ENCODE data around the gene IFNA21. TPM values are rescaled to one million over a fixed set of nuclear protein-coding genes. Genes with fewer than 3 reads are reported as not detected.
"Not testable (repeated sequence)": the region's sequence is repeated elsewhere in the genome, so short reads cannot be mapped to it uniquely, and the experiment has no call there.

The IFNA21 gene
- polyA plus RNA-seq, 1 experiment = not detected

- TF ChIP-seq CTCF (IDR thresholded peaks at IDR 0.05; ENCODE audit: low read depth, low read length) = peak; percentile 48
- DNase-seq (ENCODE audit: low read depth, low spot score); H3K27ac ChIP-seq (ENCODE audit: low read depth, low read length); POLR2A ChIA-PET; H3K4me3 ChIP-seq (ENCODE audit: low read depth, low read length); H3K9me3 ChIP-seq (ENCODE audit: control insufficient read depth, insufficient read depth, low read length); H3K27me3 ChIP-seq (ENCODE audit: control insufficient read depth, insufficient read depth, low read length): not testable (repeated sequence)
- CTCF ChIA-PET = interaction anchor here (0.5 to 1.9 kb wide), 21 partner anchors 8 to 1269 kb away, joined by 3 to 9 read pairs (median 4); partner anchors contain the start of genes IFNA10 and IFNA16
These were observed 28.7 kb upstream of the IFNA21 start for GRCh38 chr9:21194867-21195776.

DNA sequence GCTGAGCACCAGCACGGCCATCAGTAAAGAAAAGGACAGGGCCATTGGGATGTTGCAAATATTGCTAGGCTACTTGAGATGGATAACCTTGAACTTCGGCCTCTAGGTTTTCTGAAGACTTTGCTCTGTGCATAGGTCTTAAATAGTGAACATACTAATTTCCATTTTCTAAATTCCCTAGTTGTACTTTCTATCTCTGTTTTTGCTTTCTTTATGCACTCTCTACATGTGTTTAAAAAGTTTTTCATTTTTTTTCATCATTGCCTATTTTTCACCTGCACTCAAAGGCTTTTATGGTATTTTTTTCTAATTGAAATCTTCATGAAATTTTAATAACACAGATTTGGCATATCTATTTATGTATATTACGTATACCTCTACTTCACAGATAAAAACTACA is 21.0 kb upstream of the IFNA21 start, which contains the start of gene IFNA4:
Gene IFNA4, minus strand, starts transcription at position 101 of the 400 bp plus-strand sequence. Its CDS starts 56 bp downstream, at position 45.
- H3K9me3 ChIP-seq (ENCODE audit: control insufficient read depth, insufficient read depth, low read length); CTCF ChIA-PET; H3K27ac ChIP-seq (ENCODE audit: low read depth, low read length); H3K4me3 ChIP-seq (ENCODE audit: low read depth, low read length); H3K27me3 ChIP-seq (ENCODE audit: control insufficient read depth, insufficient read depth, low read length); POLR2A ChIA-PET; DNase-seq (ENCODE audit: low read depth, low spot score): not testable (repeated sequence)

- peak; percentile 45 for TF ChIP-seq CTCF (IDR thresholded peaks at IDR 0.05; ENCODE audit: low read depth, low read length)
- H3K4me3 ChIP-seq (ENCODE audit: low read depth, low read length); H3K27me3 ChIP-seq (ENCODE audit: control insufficient read depth, insufficient read depth, low read length); H3K9me3 ChIP-seq (ENCODE audit: control insufficient read depth, insufficient read depth, low read length); POLR2A ChIA-PET; DNase-seq (ENCODE audit: low read depth, low spot score); H3K27ac ChIP-seq (ENCODE audit: low read depth, low read length): not testable (repeated sequence)
- CTCF ChIA-PET = interaction anchor here (0.6 to 1.4 kb wide), 6 partner anchors 9 to 1941 kb away, joined by 3 to 8 read pairs (median 4); no protein-coding TSS in a partner anchor
These were observed 16.6 kb upstream of the IFNA21 start for GRCh38 chr9:21182810-21183736.

GRCh38 chr9:21174671-21175070 is 8.2 kb upstream of the IFNA21 start:
- Histone ChIP-seq H3K27ac (ENCODE audit: low read depth, low read length) (no peak overlapping the region), H3K27me3 (ENCODE audit: control insufficient read depth, insufficient read depth, low read length) (no peaks in the 10 kb centered on the region), H3K9me3 (ENCODE audit: control insufficient read depth, insufficient read depth, low read length) (no peaks in the 10 kb centered on the region), H3K4me3 (ENCODE audit: low read depth, low read length) (no peak overlapping the region)
- ChIA-PET POLR2A (no interaction called here), CTCF (interaction anchor here (1.8 kb wide), 1 partner anchor 8 kb away, joined by 8 read pairs; no protein-coding TSS in a partner anchor)
- TF ChIP-seq CTCF (IDR thresholded peaks at IDR 0.05; ENCODE audit: low read depth, low read length) = no peak
- DNase-seq (ENCODE audit: low read depth, low spot score) = no peak

DNA sequence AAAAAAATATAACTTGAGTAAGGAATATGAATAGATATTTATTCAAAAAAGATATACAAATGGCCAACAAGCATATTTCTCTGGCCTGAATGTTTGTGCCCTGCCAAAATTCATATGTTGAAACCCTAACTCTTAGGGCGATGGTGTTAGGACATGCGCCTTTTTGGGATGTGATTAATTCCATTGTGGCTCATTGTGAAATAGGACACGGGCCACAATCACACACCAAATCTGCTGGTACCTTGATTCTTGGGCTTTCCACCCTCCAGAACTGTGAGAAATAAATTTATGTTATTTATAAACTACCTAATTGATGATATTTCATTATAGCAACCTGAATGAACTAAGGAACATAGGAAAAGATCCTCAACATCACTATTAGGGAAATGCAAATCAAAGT is 5.7 kb upstream of the IFNA21 start:
- TF ChIP-seq CTCF (IDR thresholded peaks at IDR 0.05; ENCODE audit: low read depth, low read length) = no peak
- H3K27me3 ChIP-seq (ENCODE audit: control insufficient read depth, insufficient read depth, low read length) = no peaks in the 10 kb centered on the region
- H3K9me3 ChIP-seq (ENCODE audit: control insufficient read depth, insufficient read depth, low read length) = no peaks in the 10 kb centered on the region
- ChIA-PET CTCF (no interaction called here), POLR2A (no interaction called here)
- no peak overlapping the region for H3K4me3 ChIP-seq (ENCODE audit: low read depth, low read length)
- H3K27ac ChIP-seq (ENCODE audit: low read depth, low read length) = no peak overlapping the region
- DNase-seq (ENCODE audit: low read depth, low spot score) = no peak

All from AG04450 (cell line).